KMS-11 (cell line): ENCODE results near the gene PP2D1.
A peak's percentile ranks its signal among the peaks of the same experiment; 100 is the strongest.

ENCODE experiments used
- H2AFZ ChIP-seq: fragments of 200-600 bp; sonication (generic); 2 replicates; pipeline ENCODE4 v1.6.1; 2016; ENCODE audit warnings: antibody characterized with exemption, mixed run types, low read depth
- H3K27ac ChIP-seq: fragments of 200-600 bp; sonication (generic); 2 replicates; pipeline ENCODE4 v1.6.1; 2016; ENCODE audit warnings: mild to moderate bottlenecking, mixed run types
- H3K27me3 ChIP-seq: fragments of 200-600 bp; sonication (generic); 2 replicates; pipeline ENCODE4 v1.6.1; 2017; ENCODE audit warnings: mild to moderate bottlenecking, low read depth, mixed run types, moderate library complexity; ENCODE audit not compliant: insufficient read depth
- H3K36me3 ChIP-seq: fragments of 200-600 bp; sonication (generic); 2 replicates; pipeline ENCODE4 v1.6.1; 2017; ENCODE audit warnings: mild to moderate bottlenecking, mixed run types; ENCODE audit not compliant: insufficient read depth
- H3K4me1 ChIP-seq: fragments of 200-600 bp; sonication (generic); 2 replicates; pipeline ENCODE4 v1.6.1; 2016; ENCODE audit warnings: mild to moderate bottlenecking, low read depth, mixed run types; ENCODE audit not compliant: poor library complexity, severe bottlenecking
- H3K4me2 ChIP-seq: fragments of 200-600 bp; sonication (generic); 2 replicates; pipeline ENCODE4 v1.7.0; 2016; ENCODE audit warnings: mild to moderate bottlenecking, mixed run types
- H3K4me3 ChIP-seq: fragments of 200-600 bp; sonication (generic); IDR thresholded peaks from 2 replicates; pipeline ENCODE4 v1.6.1; 2017; ENCODE audit warnings: low read depth, low read length, mixed read lengths; ENCODE audit not compliant: insufficient read depth
- H3K79me2 ChIP-seq: fragments of 200-600 bp; sonication (generic); 2 replicates; pipeline ENCODE4 v1.6.1; 2016; ENCODE audit warnings: low read depth, mixed run types; ENCODE audit not compliant: insufficient read depth
- H3K9ac ChIP-seq: fragments of 200-600 bp; sonication (generic); 2 replicates; pipeline ENCODE4 v1.6.1; 2016; ENCODE audit warnings: mild to moderate bottlenecking, mixed run types
- H4K20me1 ChIP-seq: fragments of 200-600 bp; sonication (generic); 2 replicates; pipeline ENCODE4 v1.6.1; 2016; ENCODE audit warnings: mild to moderate bottlenecking, mixed run types; ENCODE audit not compliant: insufficient read depth
- TF ChIP-seq, protein P1 (sequence below): fragments of 200-600 bp; sonication (generic); conservative IDR thresholded peaks from 2 replicates; pipeline ENCODE4 v1.6.1; 2017; ENCODE audit warnings: low read depth, mild to moderate bottlenecking, antibody characterized with exemption, low read length, moderate library complexity, mixed read lengths

The PP2D1 gene

GRCh38 chr3:20052851-20053250 lies 40.8 kb upstream of the PP2D1 start:
- Histone ChIP-seq H3K27ac (peak overlapping the region; percentile 87; the same call in 1 of the 2 replicates), H3K79me2 (peaks cover 58% of the 10 kb centered on the region; the same call in 1 of the 2 replicates), H3K4me3 (no peak overlapping the region), H3K4me2 (no peak overlapping the region), H3K36me3 (no peaks in the 10 kb centered on the region), H3K4me1 (peaks cover 69% of the 10 kb centered on the region), H3K27me3 (no peaks in the 10 kb centered on the region), H3K9ac (no peak overlapping the region), H2AFZ (no peak overlapping the region), H4K20me1 (no peaks in the 10 kb centered on the region)
- TF ChIP-seq, protein P1, sequence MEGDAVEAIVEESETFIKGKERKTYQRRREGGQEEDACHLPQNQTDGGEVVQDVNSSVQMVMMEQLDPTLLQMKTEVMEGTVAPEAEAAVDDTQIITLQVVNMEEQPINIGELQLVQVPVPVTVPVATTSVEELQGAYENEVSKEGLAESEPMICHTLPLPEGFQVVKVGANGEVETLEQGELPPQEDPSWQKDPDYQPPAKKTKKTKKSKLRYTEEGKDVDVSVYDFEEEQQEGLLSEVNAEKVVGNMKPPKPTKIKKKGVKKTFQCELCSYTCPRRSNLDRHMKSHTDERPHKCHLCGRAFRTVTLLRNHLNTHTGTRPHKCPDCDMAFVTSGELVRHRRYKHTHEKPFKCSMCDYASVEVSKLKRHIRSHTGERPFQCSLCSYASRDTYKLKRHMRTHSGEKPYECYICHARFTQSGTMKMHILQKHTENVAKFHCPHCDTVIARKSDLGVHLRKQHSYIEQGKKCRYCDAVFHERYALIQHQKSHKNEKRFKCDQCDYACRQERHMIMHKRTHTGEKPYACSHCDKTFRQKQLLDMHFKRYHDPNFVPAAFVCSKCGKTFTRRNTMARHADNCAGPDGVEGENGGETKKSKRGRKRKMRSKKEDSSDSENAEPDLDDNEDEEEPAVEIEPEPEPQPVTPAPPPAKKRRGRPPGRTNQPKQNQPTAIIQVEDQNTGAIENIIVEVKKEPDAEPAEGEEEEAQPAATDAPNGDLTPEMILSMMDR: no peak

DNA sequence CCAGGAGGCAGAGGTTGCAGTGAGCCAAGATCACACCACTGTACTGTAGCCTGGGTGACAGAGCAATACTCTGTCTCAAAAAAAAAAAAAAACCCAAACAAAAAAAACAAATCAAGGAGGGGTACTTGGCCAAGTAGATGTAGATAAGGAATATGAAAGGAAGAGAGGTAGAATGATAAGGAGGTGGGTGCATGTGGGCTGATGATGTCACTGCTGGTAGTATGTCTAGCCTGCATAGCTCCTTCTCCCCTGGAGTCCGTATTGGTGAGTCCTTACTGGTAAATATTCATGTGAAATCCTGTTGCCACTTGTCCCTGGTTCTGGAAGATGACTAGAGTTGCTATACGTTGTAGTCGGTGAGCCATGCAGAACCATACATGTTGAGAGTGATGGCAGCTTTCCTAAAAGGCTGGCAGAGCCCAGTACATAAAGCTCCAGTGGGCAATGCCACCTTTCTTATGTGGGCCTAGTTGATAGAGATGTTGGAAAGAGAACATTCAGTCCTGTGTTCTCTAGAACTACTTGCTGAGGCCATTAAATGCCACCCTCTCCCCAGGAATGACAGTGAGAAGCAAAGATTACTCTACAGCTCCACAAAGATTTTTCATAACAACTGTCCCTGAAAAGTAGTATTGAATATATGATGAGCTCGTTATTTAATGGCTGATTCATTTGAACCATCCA lies 39.2 kb upstream of the PP2D1 start:
- Histone ChIP-seq H3K36me3 (no peaks in the 10 kb centered on the region), H2AFZ (no peak overlapping the region), H3K4me3 (no peak overlapping the region), H3K27ac (no peak overlapping the region), H3K4me2 (no peak overlapping the region), H4K20me1 (no peaks in the 10 kb centered on the region), H3K4me1 (peaks cover 65% of the 10 kb centered on the region), H3K79me2 (peaks cover 56% of the 10 kb centered on the region; the same call in 1 of the 2 replicates), H3K9ac (no peak overlapping the region), H3K27me3 (no peaks in the 10 kb centered on the region)
- TF ChIP-seq, protein P1: no peak

GRCh38 chr3:20047976-20048883 lies 36.2 kb upstream of the PP2D1 start:
- no peak overlapping the region for H3K4me3 ChIP-seq
- H3K27ac ChIP-seq: peak overlapping the region; percentile 80
- peaks cover 72% of the 10 kb centered on the region; the same call in 1 of the 2 replicates for H3K79me2 ChIP-seq
- TF ChIP-seq, protein P1: no peak
- no peaks in the 10 kb centered on the region for H3K27me3 ChIP-seq
- H3K4me1 ChIP-seq: peaks cover 74% of the 10 kb centered on the region
- H3K9ac ChIP-seq: peak overlapping the region; percentile 46; the same call in 1 of the 2 replicates
- H3K36me3 ChIP-seq: no peaks in the 10 kb centered on the region
- no peaks in the 10 kb centered on the region for H4K20me1 ChIP-seq
- H3K4me2 ChIP-seq: peak overlapping the region; percentile 57
- no peak overlapping the region for H2AFZ ChIP-seq

DNA sequence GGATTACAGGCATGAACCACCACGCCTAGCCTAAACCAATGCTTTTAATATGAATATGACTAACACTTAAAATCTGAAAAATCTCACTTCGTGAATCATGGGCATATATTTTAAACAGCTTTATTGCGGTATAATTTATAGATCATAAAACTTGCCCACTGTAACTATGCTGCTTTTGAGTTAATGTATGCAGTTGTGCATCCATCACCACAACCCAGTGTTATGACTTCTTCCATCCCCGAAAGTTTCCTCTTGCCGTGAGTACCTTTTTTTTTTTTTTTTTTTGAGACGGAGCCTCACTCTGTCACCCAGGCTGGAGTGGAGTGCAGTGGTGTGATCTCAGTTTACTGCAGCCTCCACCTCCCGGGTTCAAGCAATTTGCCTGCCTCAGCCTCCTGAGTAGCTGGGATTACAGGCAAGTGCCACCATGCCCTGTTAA lies 35.3 kb upstream of the PP2D1 start:
- TF ChIP-seq, protein P1: no peak

More for the DNA sequence above, 35.3 kb upstream of the PP2D1 start:
- no peaks in the 10 kb centered on the region for H3K27me3 ChIP-seq
- no peaks in the 10 kb centered on the region for H4K20me1 ChIP-seq
- H3K4me3 ChIP-seq: no peak overlapping the region
- H3K79me2 ChIP-seq: peaks cover 73% of the 10 kb centered on the region; the same call in 1 of the 2 replicates
- peak overlapping the region; percentile 80; the same call in 1 of the 2 replicates for H3K27ac ChIP-seq
- H3K4me2 ChIP-seq: peak overlapping the region; percentile 57; the same call in 1 of the 2 replicates
- H2AFZ ChIP-seq: no peak overlapping the region
- no peaks in the 10 kb centered on the region for H3K36me3 ChIP-seq
- H3K4me1 ChIP-seq: peaks cover 74% of the 10 kb centered on the region
- no peak overlapping the region for H3K9ac ChIP-seq
